CD4-positive, CD25-positive, alpha-beta regulatory T cell (primary cell): Measurements from ENCODE around the gene METTL26. TPM values are rescaled to one million over a fixed set of nuclear protein-coding genes. Genes with fewer than 3 reads are reported as not detected.

Experiments used
- ATAC-seq, 2 donors: fragments of 150-1000 bp; cut with Tn5 transposase; one replicate each; pipeline ENCODE4 v1.10.0; 2021; ENCODE audit warnings: low read depth in 2 of 2, moderate number of reproducible peaks in 2 of 2, moderate library complexity in 1 of 2
- DNase-seq, 3 donors: peaks; one replicate each; pipeline versions ENCODE4 v3.0.0 to v3.0.0-alpha.2; 2012 to 2022; ENCODE audit warnings: mixed read lengths in 1 of 3
- H3K27ac ChIP-seq: one replicate; pipeline ENCODE4 v1.7.0; 2013; ENCODE audit warnings: mild to moderate bottlenecking, low read length; ENCODE audit not compliant: insufficient read depth, poor library complexity, severe bottlenecking
- H3K27me3 ChIP-seq: one replicate; pipeline ENCODE4 v1.7.0; 2013; ENCODE audit warnings: low read length; ENCODE audit not compliant: control insufficient read depth, insufficient read depth
- H3K36me3 ChIP-seq: one replicate; pipeline ENCODE4 v1.7.0; 2013; ENCODE audit warnings: mild to moderate bottlenecking, low read length, moderate library complexity; ENCODE audit not compliant: control insufficient read depth, insufficient read depth
- H3K4me1 ChIP-seq: 2 replicates; pipeline ENCODE4 v1.7.0; 2013; ENCODE audit warnings: mild to moderate bottlenecking, low read length; ENCODE audit not compliant: insufficient read depth, control insufficient read depth, poor library complexity, severe bottlenecking
- H3K4me3 ChIP-seq: one replicate; pipeline ENCODE4 v1.7.0; 2013; ENCODE audit warnings: low read depth, mild to moderate bottlenecking, low read length, moderate library complexity
- H3K9me3 ChIP-seq, 2 experiments: 1 replicate in 1 of 2; 2 replicates in 1 of 2; pipeline ENCODE4 v1.7.0; 2013; ENCODE audit warnings: low read length in 2 of 2, mild to moderate bottlenecking in 1 of 2, moderate library complexity in 1 of 2; ENCODE audit not compliant: control insufficient read depth in 2 of 2
- H3K27ac Mint-ChIP-seq, 3 donors: one replicate each; pipeline ENCODE4 v1.8.0; 2020 to 2022; ENCODE audit warnings: mild to moderate bottlenecking in 3 of 3, mixed read lengths in 3 of 3, moderate library complexity in 2 of 3
- H3K27me3 Mint-ChIP-seq: one replicate; pipeline ENCODE4 v1.8.0; 2022; ENCODE audit warnings: mild to moderate bottlenecking, mixed read lengths
- H3K36me3 Mint-ChIP-seq: one replicate; pipeline ENCODE4 v1.8.0; 2020; ENCODE audit warnings: mixed read lengths
- H3K4me1 Mint-ChIP-seq, 4 donors: one replicate each; pipeline ENCODE4 v1.8.0; 2020 to 2022; ENCODE audit warnings: mixed read lengths in 4 of 4, mild to moderate bottlenecking in 1 of 4
- H3K4me3 Mint-ChIP-seq, 4 donors: one replicate each; pipeline ENCODE4 v1.8.0; 2020 to 2022; ENCODE audit warnings: mild to moderate bottlenecking in 4 of 4, mixed read lengths in 4 of 4, moderate library complexity in 3 of 4
- H3K9me3 Mint-ChIP-seq, 7 donors: one replicate each; pipeline ENCODE4 v1.8.0; 2020 to 2022; ENCODE audit warnings: mixed read lengths in 7 of 7, mild to moderate bottlenecking in 3 of 7, moderate library complexity in 2 of 7
- polyA plus RNA-seq, 4 donors: library from polyadenylated mRNA; unstranded; fragments of 300-500 nt; fragmentation: Illumina TruSeq; gene quantifications; one replicate each; pipeline ENCODE4 v1.2.3, GENCODE V29; 2021
- total RNA-seq: library from RNA; stranded (reverse); gene quantifications from one replicate; pipeline ENCODE4 v1.2.3, GENCODE V29; 2022

The METTL26 gene
- total and polyA plus RNA-seq, 5 donors from 2014 or later = 45.3 to 133 (median 83.4) TPM

- Mint-ChIP-seq H3K27ac (no peak overlapping the region), H3K27me3 (no peaks in the 10 kb centered on the region), H3K4me1 (peaks cover 0 to 21% (median 0%) of the 10 kb centered on the region in 4 donors), H3K9me3 (no peaks in the 10 kb centered on the region), H3K4me3 (peak overlapping the region in 3 of 4 donors; percentile 59 to 82 (median 76)), H3K36me3 (no peaks in the 10 kb centered on the region)
- peak; percentile 19 to 46 (median 25) for DNase-seq
- Histone ChIP-seq H3K4me3 (no peak overlapping the region), H3K9me3 (peaks cover 0 to 2% of the 10 kb centered on the region in 2 experiments), H3K36me3 (no peaks in the 10 kb centered on the region), H3K27ac (no peak overlapping the region), H3K4me1 (peaks cover 21% of the 10 kb centered on the region), H3K27me3 (no peaks in the 10 kb centered on the region)
- peak; percentile 22 to 31 for ATAC-seq
These were observed 6.3 kb upstream of the METTL26 start for GRCh38 chr16:642189-643049.

DNA sequence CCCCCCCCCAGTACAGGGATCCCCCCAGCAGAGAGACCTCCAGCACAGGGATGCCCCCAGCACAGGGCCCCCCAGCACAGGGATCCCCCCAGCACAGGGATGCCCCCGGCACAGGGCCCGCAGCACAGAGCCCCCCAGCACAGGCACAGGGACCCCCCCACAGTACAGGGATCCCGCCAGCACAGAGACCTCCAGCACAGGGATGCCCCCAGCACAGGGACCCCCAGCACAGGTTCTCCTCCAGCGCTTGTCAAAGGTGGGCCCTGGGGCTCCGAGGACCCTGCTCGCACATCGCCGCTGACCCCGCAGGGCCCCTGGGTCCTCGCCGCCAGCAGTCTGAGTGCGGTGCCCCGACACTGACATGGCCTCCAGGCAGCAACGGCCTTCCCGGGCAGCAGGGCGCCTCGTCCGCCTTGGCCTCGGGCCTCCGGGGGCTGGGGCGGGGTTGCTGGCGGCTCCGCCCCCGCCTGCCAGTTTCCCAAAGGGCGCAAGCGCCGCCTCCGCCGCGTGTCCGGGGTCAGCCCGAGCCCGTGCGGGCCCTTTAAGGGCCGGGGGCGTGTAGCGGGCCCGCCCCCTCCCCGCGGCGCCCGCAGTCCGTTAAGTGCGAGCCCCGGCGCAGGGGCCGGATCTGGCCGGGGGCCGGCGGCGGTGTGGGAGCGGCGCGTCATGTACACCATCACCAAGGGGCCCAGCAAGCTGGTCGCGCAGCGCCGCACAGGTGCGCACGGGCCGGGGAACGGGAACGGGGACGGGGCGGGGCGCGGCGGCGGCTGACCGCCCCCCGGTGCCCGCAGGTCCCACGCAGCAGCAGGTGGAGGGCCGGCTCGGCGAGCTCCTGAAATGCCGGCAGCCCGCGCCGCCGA is 5.5 kb upstream of the METTL26 start, which contains the start of gene MCRIP2:
TSS of gene MCRIP2 (plus strand) at position 503 of the 863 bp plus-strand sequence. CDS start at position 667, 164 bp downstream.
- Mint-ChIP-seq H3K9me3 (peaks cover 0 to 2% (median 0%) of the 10 kb centered on the region in 7 donors), H3K27ac (no peak within 1 kb of the TSS), H3K4me3 (peak within 1 kb of the TSS in 3 of 4 donors; percentile 59 to 82 (median 76)), H3K36me3 (no peaks in the 10 kb centered on the region), H3K4me1 (peaks cover 0 to 24% (median 2%) of the 10 kb centered on the region in 4 donors), H3K27me3 (peaks cover 4% of the 10 kb centered on the region)
- DNase-seq (peak; percentile 51 to 72 (median 58)), ATAC-seq (peak; percentile 13 to 22)
- peaks cover 0 to 4% of the 10 kb centered on the region in 2 experiments for H3K9me3 ChIP-seq
- peaks cover 22% of the 10 kb centered on the region for H3K4me1 ChIP-seq
- no peaks in the 10 kb centered on the region for H3K27me3 ChIP-seq
- H3K27ac ChIP-seq = peak within 1 kb of the TSS; percentile 14
- H3K4me3 ChIP-seq = no peak within 1 kb of the TSS
- no peaks in the 10 kb centered on the region for H3K36me3 ChIP-seq

DNA sequence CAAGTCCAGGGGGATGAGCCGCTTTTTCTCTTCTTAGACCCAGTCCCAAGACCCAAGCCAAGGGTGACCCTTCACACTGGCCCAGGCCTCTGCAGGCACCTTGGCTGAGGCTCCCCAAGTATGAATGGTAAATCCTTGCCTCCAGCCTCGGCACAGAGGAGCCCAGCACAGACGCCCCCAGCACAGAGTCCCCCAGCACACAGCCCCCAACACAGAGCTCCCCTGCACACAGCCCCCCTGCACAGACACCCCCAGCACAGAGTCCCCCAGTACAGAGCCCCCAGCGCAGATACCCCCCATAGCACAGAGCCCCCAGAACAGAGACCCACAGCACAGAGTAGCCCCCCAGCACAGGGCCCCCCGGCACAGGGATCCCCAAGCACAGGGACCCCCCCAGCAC is 4.5 kb upstream of the METTL26 start:
- no peaks in the 10 kb centered on the region for H3K27me3 ChIP-seq
- no peaks in the 10 kb centered on the region for H3K36me3 ChIP-seq
- no peak overlapping the region for H3K4me3 ChIP-seq
- Mint-ChIP-seq H3K4me3 (peak overlapping the region in 2 of 4 donors; percentile 58 to 62), H3K9me3 (peaks cover 0 to 3% (median 0%) of the 10 kb centered on the region in 7 donors), H3K27me3 (peaks cover 8% of the 10 kb centered on the region), H3K36me3 (no peaks in the 10 kb centered on the region), H3K4me1 (peaks cover 0 to 27% (median 4%) of the 10 kb centered on the region in 4 donors), H3K27ac (no peak overlapping the region)
- H3K27ac ChIP-seq = no peak overlapping the region
- DNase-seq = no peak
- no peak for ATAC-seq
- peaks cover 29% of the 10 kb centered on the region for H3K4me1 ChIP-seq
- peaks cover 0 to 4% of the 10 kb centered on the region in 2 experiments for H3K9me3 ChIP-seq

GRCh38 chr16:638836-639235 is 2.7 kb upstream of the METTL26 start:
- Histone ChIP-seq H3K27me3 (no peaks in the 10 kb centered on the region), H3K36me3 (no peaks in the 10 kb centered on the region), H3K9me3 (peaks cover 0 to 4% of the 10 kb centered on the region in 2 experiments), H3K4me1 (peaks cover 38% of the 10 kb centered on the region), H3K4me3 (no peak overlapping the region), H3K27ac (no peak overlapping the region)
- Mint-ChIP-seq H3K4me3 (peak overlapping the region; percentile 4 to 77 (median 41)), H3K27me3 (peaks cover 8% of the 10 kb centered on the region), H3K36me3 (no peaks in the 10 kb centered on the region), H3K4me1 (peaks cover 0 to 20% (median 4%) of the 10 kb centered on the region in 4 donors), H3K9me3 (peaks cover 0 to 3% (median 0%) of the 10 kb centered on the region in 7 donors), H3K27ac (peak overlapping the region in 2 of 3 donors; percentile 73 to 86)
- ATAC-seq (no peak), DNase-seq (no peak)

- Mint-ChIP-seq H3K4me1 (peaks cover 0 to 17% (median 4%) of the 10 kb centered on the region in 4 donors), H3K9me3 (peaks cover 0 to 3% (median 0%) of the 10 kb centered on the region in 7 donors), H3K27ac (peak overlapping the region in 1 of 3 donors; percentile 14), H3K36me3 (no peaks in the 10 kb centered on the region), H3K27me3 (peaks cover 8% of the 10 kb centered on the region), H3K4me3 (peak overlapping the region; percentile 11 to 77 (median 70))
- Histone ChIP-seq H3K36me3 (no peaks in the 10 kb centered on the region), H3K4me1 (peaks cover 37% of the 10 kb centered on the region), H3K27me3 (no peaks in the 10 kb centered on the region), H3K27ac (no peak overlapping the region), H3K9me3 (peaks cover 0 to 4% of the 10 kb centered on the region in 2 experiments), H3K4me3 (no peak overlapping the region)
- no peak for ATAC-seq
- no peak for DNase-seq
These were observed 2.0 kb upstream of the METTL26 start for GRCh38 chr16:638034-638543.

- Mint-ChIP-seq H3K4me1 (peaks cover 0 to 12% (median 4%) of the 10 kb centered on the region in 4 donors), H3K4me3 (peak overlapping the region; percentile 97 to 100 (median 98)), H3K27ac (peak overlapping the region in 2 of 3 donors; percentile 96 to 99), H3K27me3 (peaks cover 8% of the 10 kb centered on the region), H3K9me3 (peaks cover 0 to 3% (median 0%) of the 10 kb centered on the region in 7 donors), H3K36me3 (no peaks in the 10 kb centered on the region)
- Histone ChIP-seq H3K27me3 (no peaks in the 10 kb centered on the region), H3K4me1 (peaks cover 30% of the 10 kb centered on the region), H3K9me3 (peaks cover 0 to 4% of the 10 kb centered on the region in 2 experiments), H3K36me3 (no peaks in the 10 kb centered on the region), H3K27ac (peak overlapping the region; percentile 82), H3K4me3 (no peak overlapping the region)
- DNase-seq = peak in 2 of 3 donors; percentile 81 to 87
- peak; percentile 58 to 59 for ATAC-seq
These were observed 1.2 kb upstream of the METTL26 start for GRCh38 chr16:637081-638018.
